CD14-positive monocyte (primary cell): Measurements from ENCODE around the gene WNT16. TPM values are rescaled to one million over a fixed set of nuclear protein-coding genes. Genes with fewer than 3 reads are reported as not detected.

Experiments used
- DNase-seq, 3 donors: peaks; one replicate each; pipeline ENCODE4 v3.0.0-alpha.2; 2011 to 2022
- H2AFZ ChIP-seq: 2 replicates; pipeline ENCODE4 v1.6.0; 2012; ENCODE audit warnings: mild to moderate bottlenecking, low read depth, low read length, inconsistent platforms; ENCODE audit not compliant: insufficient read depth, poor library complexity, severe bottlenecking
- H3K27ac ChIP-seq, 2 donors: 1 replicate in 1 of 2; 2 replicates in 1 of 2; pipeline ENCODE4 v1.5.1; 2012 to 2013; ENCODE audit warnings: low read length in 2 of 2, control low read depth in 1 of 2, inconsistent platforms in 1 of 2, low read depth in 1 of 2, mild to moderate bottlenecking in 1 of 2
- H3K27me3 ChIP-seq, 2 donors: one replicate each; pipeline versions ENCODE4 v1.6.0 to v1.6.1; 2011 to 2013; ENCODE audit warnings: low read length in 2 of 2; ENCODE audit not compliant: control insufficient read depth in 2 of 2, insufficient read depth in 2 of 2
- H3K36me3 ChIP-seq, 2 donors: replicated peaks in 1 of 2; 1 replicate in 1 of 2; 2 replicates in 1 of 2; pipeline versions ENCODE4 v1.5.1 to v1.6.1; 2012 to 2013; ENCODE audit warnings: low read length in 2 of 2, control low read depth in 1 of 2, inconsistent platforms in 1 of 2, mild to moderate bottlenecking in 1 of 2; ENCODE audit not compliant: insufficient read depth in 2 of 2, control insufficient read depth in 1 of 2
- H3K4me1 ChIP-seq, 2 donors: 1 replicate in 1 of 2; 2 replicates in 1 of 2; pipeline versions ENCODE4 v1.5.1 to v1.6.1; 2012 to 2013; ENCODE audit warnings: low read length in 2 of 2, control low read depth in 1 of 2, inconsistent platforms in 1 of 2, mild to moderate bottlenecking in 1 of 2, moderate library complexity in 1 of 2; ENCODE audit not compliant: insufficient read depth in 2 of 2, control insufficient read depth in 1 of 2
- H3K4me2 ChIP-seq: replicated peaks from 2 replicates; pipeline ENCODE3; 2012; ENCODE audit warnings: low read length, moderate library complexity, mild to moderate bottlenecking; ENCODE audit not compliant: poor library complexity, severe bottlenecking; ENCODE audit errors: extremely low read depth
- H3K4me3 ChIP-seq, 3 experiments: fragments of 200-600 bp in 1 of 3; sonication (generic) in 1 of 3; replicated peaks in 1 of 3; 1 replicate in 2 of 3; 2 replicates in 1 of 3; pipeline ENCODE4 v1.5.1; 2011 to 2013; ENCODE audit warnings: low read length in 3 of 3, mild to moderate bottlenecking in 3 of 3, control low read depth in 2 of 3, low read depth in 2 of 3, inconsistent platforms in 1 of 3, moderate library complexity in 1 of 3
- H3K79me2 ChIP-seq: 2 replicates; pipeline ENCODE4 v1.6.0; 2012; ENCODE audit warnings: mild to moderate bottlenecking, control low read depth, inconsistent platforms, low read length, moderate library complexity; ENCODE audit not compliant: insufficient read depth
- H3K9ac ChIP-seq: 2 replicates; pipeline ENCODE4 v1.6.0; 2017; ENCODE audit warnings: low read length, mild to moderate bottlenecking; ENCODE audit not compliant: insufficient read depth, poor library complexity, severe bottlenecking
- H3K9me3 ChIP-seq, 2 donors: replicated peaks in 1 of 2; 1 replicate in 1 of 2; 2 replicates in 1 of 2; pipeline versions ENCODE4 v1.5.1 to v1.6.1; 2012 to 2013; ENCODE audit warnings: low read length in 2 of 2, control low read depth in 1 of 2; ENCODE audit not compliant: control insufficient read depth in 1 of 2, insufficient read depth in 1 of 2
- H4K20me1 ChIP-seq: 2 replicates; pipeline ENCODE4 v1.6.0; 2012; ENCODE audit warnings: mild to moderate bottlenecking, low read length, control low read depth, moderate library complexity; ENCODE audit not compliant: insufficient read depth
- H3K27ac Mint-ChIP-seq, 7 donors: one replicate each; pipeline ENCODE4 v1.8.0; 2020; ENCODE audit warnings: mild to moderate bottlenecking in 7 of 7, mixed read lengths in 7 of 7, moderate library complexity in 6 of 7, inconsistent platforms in 2 of 7
- H3K27me3 Mint-ChIP-seq, 3 donors: one replicate each; pipeline ENCODE4 v1.8.0; 2021 to 2022; ENCODE audit warnings: low read depth in 3 of 3, mild to moderate bottlenecking in 3 of 3, mixed read lengths in 3 of 3, moderate library complexity in 3 of 3, inconsistent platforms in 1 of 3
- H3K36me3 Mint-ChIP-seq, 2 donors: one replicate each; pipeline ENCODE4 v1.8.0; 2020; ENCODE audit warnings: mixed read lengths in 2 of 2, inconsistent platforms in 1 of 2, mild to moderate bottlenecking in 1 of 2
- H3K4me1 Mint-ChIP-seq: one replicate; pipeline ENCODE4 v1.8.0; 2020; ENCODE audit warnings: mild to moderate bottlenecking, mixed read lengths
- H3K4me3 Mint-ChIP-seq, 2 donors: one replicate each; pipeline ENCODE4 v1.8.0; 2020; ENCODE audit warnings: mild to moderate bottlenecking in 2 of 2, mixed read lengths in 2 of 2, moderate library complexity in 1 of 2
- H3K9me3 Mint-ChIP-seq, 7 donors: one replicate each; pipeline ENCODE4 v1.8.0; 2020 to 2022; ENCODE audit warnings: mixed read lengths in 7 of 7, mild to moderate bottlenecking in 6 of 7, moderate library complexity in 6 of 7, inconsistent platforms in 2 of 7
- WGBS: methylation state at CpG from one replicate; pipeline ENCODE4 v1.1.5; 2013; ENCODE audit warnings: missing lambda C conversion rate; ENCODE audit not compliant: insufficient coverage; 5-methylcytosine and 5-hydroxymethylcytosine counted together
- intact Hi-C, 2 donors: fragments of 100-400 bp; cut with micrococcal nuclease; formaldehyde crosslinking; loops; one replicate each; pipeline versions ENCODE4 v1.15.0 to v1.15.1; 2023
- polyA plus RNA-seq, 3 donors: library from polyadenylated mRNA; depleted of rRNA in 1 of 3; unstranded in 2 of 3; stranded (reverse) in 1 of 3; fragments of 300-500 nt in 2 of 3; fragments of >200 nt in 1 of 3; fragmentation: Illumina TruSeq in 2 of 3; gene quantifications; 1 replicate in 2 of 3; 2 replicates in 1 of 3; pipeline ENCODE4 v1.2.3, GENCODE V29; 2012 to 2021
- TF ChIP-seq, protein P1 (sequence below): fragments of 200-600 bp; IDR thresholded peaks from one replicate; pipeline ENCODE4 v1.8.0; 2022; ENCODE audit warnings: antibody characterized with exemption, mild to moderate bottlenecking

The WNT16 gene
- polyA plus RNA-seq, 3 donors = 0.05 TPM; not detected in 2

DNA sequence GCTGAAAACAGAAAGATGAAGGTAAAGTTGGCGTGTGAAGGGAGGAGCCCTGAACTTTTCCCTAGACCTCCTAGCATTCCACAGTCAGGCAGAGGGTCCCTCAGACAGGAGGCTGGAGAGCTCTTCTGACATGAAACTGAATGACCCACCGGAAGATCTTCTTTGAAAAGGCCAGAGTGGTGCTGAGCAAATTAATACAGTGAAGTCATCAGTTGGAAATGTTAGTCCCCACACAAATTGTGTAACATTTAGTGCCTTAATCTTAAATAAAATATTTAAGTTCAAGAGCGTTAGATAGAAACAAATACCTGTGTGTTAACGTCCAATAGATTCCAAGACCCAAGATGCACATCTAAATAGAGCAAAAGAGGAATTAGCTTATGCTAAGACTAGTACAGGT lies 49.0 kb upstream of the WNT16 start:
- Mint-ChIP-seq H3K9me3 (peaks cover 6 to 14% (median 9%) of the 10 kb centered on the region in 7 donors), H3K4me1 (no peaks in the 10 kb centered on the region), H3K27ac (no peak overlapping the region), H3K36me3 (no peaks in the 10 kb centered on the region), H3K4me3 (no peak overlapping the region), H3K27me3 (peaks cover 0 to 1% (median 0%) of the 10 kb centered on the region in 3 donors)
- no peaks in the 10 kb centered on the region for H3K4me1 ChIP-seq
- H3K27me3 ChIP-seq = no peaks in the 10 kb centered on the region
- no peaks in the 10 kb centered on the region for H3K36me3 ChIP-seq
- H4K20me1 ChIP-seq = no peaks in the 10 kb centered on the region
- H3K27ac ChIP-seq = no peak overlapping the region
- H2AFZ ChIP-seq = no peak overlapping the region
- H3K4me2 ChIP-seq = no peak overlapping the region
- no peaks in the 10 kb centered on the region for H3K79me2 ChIP-seq
- peaks cover 4 to 8% of the 10 kb centered on the region in 2 donors for H3K9me3 ChIP-seq
- TF ChIP-seq, protein P1, sequence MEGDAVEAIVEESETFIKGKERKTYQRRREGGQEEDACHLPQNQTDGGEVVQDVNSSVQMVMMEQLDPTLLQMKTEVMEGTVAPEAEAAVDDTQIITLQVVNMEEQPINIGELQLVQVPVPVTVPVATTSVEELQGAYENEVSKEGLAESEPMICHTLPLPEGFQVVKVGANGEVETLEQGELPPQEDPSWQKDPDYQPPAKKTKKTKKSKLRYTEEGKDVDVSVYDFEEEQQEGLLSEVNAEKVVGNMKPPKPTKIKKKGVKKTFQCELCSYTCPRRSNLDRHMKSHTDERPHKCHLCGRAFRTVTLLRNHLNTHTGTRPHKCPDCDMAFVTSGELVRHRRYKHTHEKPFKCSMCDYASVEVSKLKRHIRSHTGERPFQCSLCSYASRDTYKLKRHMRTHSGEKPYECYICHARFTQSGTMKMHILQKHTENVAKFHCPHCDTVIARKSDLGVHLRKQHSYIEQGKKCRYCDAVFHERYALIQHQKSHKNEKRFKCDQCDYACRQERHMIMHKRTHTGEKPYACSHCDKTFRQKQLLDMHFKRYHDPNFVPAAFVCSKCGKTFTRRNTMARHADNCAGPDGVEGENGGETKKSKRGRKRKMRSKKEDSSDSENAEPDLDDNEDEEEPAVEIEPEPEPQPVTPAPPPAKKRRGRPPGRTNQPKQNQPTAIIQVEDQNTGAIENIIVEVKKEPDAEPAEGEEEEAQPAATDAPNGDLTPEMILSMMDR = no peak
- DNase-seq = no peak
- no peak overlapping the region for H3K9ac ChIP-seq
- no peak overlapping the region for H3K4me3 ChIP-seq
- no CpG with 5 or more reads among the region's 4 CpGs for WGBS
- intact Hi-C loops = no loop called here

GRCh38 chr7:121280656-121281055 lies 48.1 kb upstream of the WNT16 start:
- H3K27me3 Mint-ChIP-seq = peaks cover 0 to 1% (median 0%) of the 10 kb centered on the region in 3 donors
- H3K36me3 ChIP-seq = no peaks in the 10 kb centered on the region
- H3K79me2 ChIP-seq = no peaks in the 10 kb centered on the region
- H3K27me3 ChIP-seq = no peaks in the 10 kb centered on the region
- no peak overlapping the region for H3K4me3 Mint-ChIP-seq
- H4K20me1 ChIP-seq = no peaks in the 10 kb centered on the region
- H3K4me2 ChIP-seq = no peak overlapping the region
- H3K4me1 Mint-ChIP-seq = no peaks in the 10 kb centered on the region
- H3K27ac Mint-ChIP-seq = no peak overlapping the region
- WGBS = no CpG with 5 or more reads among the region's 1 CpG
- H3K9ac ChIP-seq = no peak overlapping the region
- TF ChIP-seq, protein P1 = no peak
- no peaks in the 10 kb centered on the region for H3K36me3 Mint-ChIP-seq
- peaks cover 10 to 22% (median 17%) of the 10 kb centered on the region in 7 donors for H3K9me3 Mint-ChIP-seq
- no peak for DNase-seq
- intact Hi-C loops = no loop called here
- no peaks in the 10 kb centered on the region for H3K4me1 ChIP-seq
- H3K27ac ChIP-seq = no peak overlapping the region
- no peak overlapping the region for H3K4me3 ChIP-seq
- H2AFZ ChIP-seq = no peak overlapping the region
- peaks cover 9 to 12% of the 10 kb centered on the region in 2 donors for H3K9me3 ChIP-seq
